ENCODE data around the gene MEIOB.
"Not testable (repeated sequence)": the region's sequence is repeated elsewhere in the genome, so short reads cannot be mapped to it uniquely, and the experiment has no call there.

The MEIOB gene

DNA sequence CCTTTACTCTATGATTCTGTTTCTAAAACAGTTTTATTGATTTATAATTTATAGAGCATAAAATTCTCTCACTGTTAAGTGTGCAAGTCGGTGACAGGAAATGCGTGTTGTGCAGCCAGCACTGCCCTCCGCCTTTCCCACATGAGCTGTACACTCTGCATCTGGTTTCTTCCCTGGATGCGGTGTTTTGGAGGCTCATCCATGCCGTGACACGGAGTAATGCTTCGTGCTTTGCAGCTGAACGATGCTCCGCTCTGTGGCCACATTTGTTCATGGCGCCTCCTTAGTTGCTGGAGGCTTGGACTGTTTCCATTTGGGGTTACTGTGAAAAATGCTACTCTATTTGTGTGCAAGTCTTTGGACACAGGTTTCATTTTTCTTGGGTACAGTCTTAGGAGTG is 71.3 kb downstream of the MEIOB start:
- H3K4me3 ChIP-seq (ENCODE audit: control insufficient read depth, low read depth, low read length), result no peak overlapping the region
- no peak for DNase-seq (ENCODE audit: low read depth)
- TF ChIP-seq, protein P1, sequence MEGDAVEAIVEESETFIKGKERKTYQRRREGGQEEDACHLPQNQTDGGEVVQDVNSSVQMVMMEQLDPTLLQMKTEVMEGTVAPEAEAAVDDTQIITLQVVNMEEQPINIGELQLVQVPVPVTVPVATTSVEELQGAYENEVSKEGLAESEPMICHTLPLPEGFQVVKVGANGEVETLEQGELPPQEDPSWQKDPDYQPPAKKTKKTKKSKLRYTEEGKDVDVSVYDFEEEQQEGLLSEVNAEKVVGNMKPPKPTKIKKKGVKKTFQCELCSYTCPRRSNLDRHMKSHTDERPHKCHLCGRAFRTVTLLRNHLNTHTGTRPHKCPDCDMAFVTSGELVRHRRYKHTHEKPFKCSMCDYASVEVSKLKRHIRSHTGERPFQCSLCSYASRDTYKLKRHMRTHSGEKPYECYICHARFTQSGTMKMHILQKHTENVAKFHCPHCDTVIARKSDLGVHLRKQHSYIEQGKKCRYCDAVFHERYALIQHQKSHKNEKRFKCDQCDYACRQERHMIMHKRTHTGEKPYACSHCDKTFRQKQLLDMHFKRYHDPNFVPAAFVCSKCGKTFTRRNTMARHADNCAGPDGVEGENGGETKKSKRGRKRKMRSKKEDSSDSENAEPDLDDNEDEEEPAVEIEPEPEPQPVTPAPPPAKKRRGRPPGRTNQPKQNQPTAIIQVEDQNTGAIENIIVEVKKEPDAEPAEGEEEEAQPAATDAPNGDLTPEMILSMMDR (conservative IDR thresholded peaks at IDR 0.05; ENCODE audit: control insufficient read depth, insufficient read depth, low read depth, low read length), result no peak

DNA sequence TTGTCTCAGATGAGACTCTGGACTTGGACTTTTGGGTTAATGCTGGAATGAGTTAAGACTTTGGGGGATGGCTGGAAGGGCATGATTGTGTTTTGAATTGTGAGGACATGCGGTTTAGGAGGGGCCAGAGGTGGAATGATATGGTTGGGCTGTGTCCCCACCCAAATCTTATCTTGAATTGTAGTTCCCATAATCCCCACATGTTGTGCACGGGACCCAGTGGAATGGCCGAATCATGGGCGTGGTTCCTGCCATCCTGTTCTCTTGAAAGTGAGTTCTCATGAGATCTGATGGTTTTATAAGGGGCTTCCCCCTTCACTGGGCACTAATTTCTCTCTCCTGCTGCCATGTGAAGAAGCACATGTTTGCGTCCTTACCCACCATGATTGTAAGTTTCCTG is 72.7 kb downstream of the MEIOB start:
- not testable (repeated sequence) for DNase-seq (ENCODE audit: low read depth); H3K4me3 ChIP-seq (ENCODE audit: control insufficient read depth, low read depth, low read length)

DNA sequence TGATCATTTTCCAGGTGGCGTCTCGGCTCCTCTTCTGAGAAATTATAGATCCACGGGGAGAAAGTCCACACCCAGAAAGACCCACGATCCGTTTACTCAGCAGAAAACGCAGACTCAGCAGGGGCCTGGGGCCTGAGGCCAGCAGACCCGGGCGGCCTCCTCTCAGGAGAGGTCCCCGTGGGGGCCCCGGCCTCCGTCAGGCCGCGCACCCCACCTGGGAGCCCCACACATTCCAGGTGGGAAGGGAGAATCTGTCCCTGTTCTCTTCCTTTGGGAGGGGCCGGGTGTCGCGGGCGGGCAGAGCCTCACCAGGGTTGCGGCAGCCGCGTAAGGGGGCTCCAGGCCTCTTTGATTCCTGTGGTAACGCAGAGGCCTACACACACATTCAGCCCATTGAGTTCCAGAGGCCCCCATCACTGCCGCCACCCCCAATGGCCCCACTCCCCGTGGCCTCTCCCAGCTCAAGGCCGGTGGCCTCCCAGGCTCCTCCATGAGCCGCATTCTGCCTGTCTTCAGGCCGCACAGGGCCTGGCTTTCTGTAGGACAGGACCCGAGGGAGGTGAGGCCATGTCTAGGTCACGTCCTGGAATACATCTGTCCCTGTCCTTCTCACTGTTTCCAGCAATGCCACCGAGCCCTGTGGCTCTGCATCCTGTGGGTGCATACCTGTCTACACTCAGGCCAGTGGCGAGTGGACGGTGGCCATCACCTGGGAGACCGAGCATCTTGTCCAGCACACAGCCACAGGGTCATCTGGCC is 76.9 kb downstream of the MEIOB start:
- no peak overlapping the region for H3K4me3 ChIP-seq (ENCODE audit: control insufficient read depth, low read depth, low read length)
- DNase-seq (ENCODE audit: low read depth), result no peak
- TF ChIP-seq, protein P1 (conservative IDR thresholded peaks at IDR 0.05; ENCODE audit: control insufficient read depth, insufficient read depth, low read depth, low read length), result no peak

DNA sequence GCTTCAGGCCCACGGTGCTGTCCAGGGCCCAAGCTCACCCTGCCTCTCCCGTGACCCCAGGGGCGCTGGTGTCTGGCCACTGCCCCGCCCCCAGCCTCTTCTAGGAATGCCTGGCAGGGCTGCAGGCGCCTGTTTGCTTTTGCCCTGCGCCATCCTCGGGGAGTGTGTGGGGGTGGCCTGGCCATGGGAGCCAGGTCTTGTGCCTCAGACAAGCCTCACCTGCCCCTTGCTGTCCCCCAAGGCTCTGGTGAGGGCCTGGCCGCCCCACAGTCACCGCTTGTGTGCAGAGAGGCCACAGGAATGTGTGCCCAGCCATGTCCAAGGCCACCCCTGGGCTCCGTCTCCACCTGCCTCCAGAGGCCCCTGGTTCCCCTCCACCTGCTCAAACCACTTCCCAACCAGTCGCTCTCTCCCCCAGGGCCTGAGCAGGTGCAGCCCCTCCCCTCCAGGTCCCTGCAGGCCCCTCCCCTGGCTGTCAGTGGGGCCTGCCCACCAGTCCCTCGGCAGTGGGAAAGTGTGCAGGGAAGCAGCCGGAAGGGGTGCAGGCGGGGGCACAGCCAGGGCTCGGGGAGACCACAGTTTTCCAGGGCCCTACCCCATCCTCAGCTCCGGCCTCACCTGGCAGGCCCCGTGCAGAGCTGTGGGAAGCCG is 77.6 kb downstream of the MEIOB start:
- TF ChIP-seq, protein P1 (conservative IDR thresholded peaks at IDR 0.05; ENCODE audit: control insufficient read depth, insufficient read depth, low read depth, low read length), result no peak
- no peak for DNase-seq (ENCODE audit: low read depth)

DNA sequence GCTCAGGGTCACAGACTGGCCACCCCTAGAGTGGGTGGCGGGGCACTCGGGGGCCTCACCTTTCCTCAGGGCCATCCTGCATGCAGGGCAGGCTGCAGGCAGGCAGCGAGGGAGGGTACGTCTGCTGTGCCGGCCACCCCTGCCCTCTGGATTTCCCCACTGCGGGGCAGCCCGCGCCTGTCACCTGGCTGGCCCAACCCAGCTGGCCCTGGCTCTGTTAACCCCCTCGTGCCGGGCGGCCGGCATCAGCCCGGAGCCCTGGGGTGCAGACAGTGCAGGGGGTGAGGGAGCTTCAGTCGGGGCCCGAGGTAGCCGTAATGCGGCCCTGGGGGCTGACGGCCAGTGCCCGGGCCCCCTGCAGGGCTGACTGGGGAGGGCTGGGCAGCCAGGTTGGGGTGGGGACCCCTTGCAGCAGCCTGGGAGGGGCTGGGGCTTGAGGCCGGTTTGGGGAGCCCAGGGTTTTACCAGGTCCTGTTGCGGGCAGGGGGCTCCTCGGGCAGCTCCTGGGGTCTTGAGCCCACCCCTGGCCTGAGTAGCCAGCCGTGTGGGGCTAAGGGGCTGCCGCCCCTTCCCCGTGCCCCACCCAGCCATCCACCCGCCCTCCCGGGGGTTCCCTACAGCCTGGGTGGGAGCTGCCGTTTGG is 78.3 kb downstream of the MEIOB start, which contains the start of gene IGFALS:
Gene IGFALS, minus strand, starts transcription at position 128 of the 643 bp plus-strand sequence. Its CDS starts 53 bp downstream, at position 75.
- H3K4me3 ChIP-seq (ENCODE audit: control insufficient read depth, low read depth, low read length), result no peak within 1 kb of the TSS
- TF ChIP-seq, protein P1 (conservative IDR thresholded peaks at IDR 0.05; ENCODE audit: control insufficient read depth, insufficient read depth, low read depth, low read length), result no peak
- DNase-seq (ENCODE audit: low read depth), result no peak

More for the DNA sequence above, 77.6 kb downstream of the MEIOB start:
- no peak overlapping the region for H3K4me3 ChIP-seq (ENCODE audit: control insufficient read depth, low read depth, low read length)

DNA sequence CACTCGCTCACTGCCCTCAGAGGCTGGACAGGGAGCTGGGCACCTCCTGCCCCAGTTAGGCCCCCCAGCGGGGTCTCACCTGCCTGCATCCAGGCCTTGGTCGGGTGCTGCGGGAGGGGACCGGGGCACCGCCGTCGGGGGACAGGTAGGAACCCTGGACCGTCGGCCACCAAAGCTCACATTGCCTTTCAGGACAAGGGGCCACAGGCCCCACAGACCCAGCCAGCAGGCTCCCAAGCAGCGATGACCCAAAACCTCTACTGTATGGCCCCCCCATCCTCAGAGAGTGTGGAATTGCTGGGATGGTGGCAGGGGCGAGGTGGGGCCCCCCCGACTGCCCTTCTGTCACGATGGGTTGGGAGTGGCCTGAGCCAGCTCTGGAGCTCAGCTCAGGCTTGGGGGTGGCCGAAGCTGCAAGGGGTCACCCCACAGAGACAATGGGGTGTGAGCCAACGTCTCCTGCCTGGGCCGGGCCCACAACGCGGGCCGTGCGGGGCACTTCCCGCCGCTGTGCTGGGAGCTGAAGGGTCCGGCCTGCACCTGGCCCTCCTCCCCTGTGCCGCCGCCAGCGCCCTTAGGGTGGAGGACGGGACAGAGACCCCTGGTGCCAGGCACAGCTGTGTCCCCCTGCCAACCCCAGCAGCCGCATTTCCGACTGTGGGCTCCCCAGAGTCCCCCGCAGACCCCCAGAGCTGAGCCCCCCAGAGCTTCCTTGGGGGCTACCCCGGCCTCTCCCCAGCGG is 79.0 kb downstream of the MEIOB start:
- DNase-seq (ENCODE audit: low read depth), result no peak
- H3K4me3 ChIP-seq (ENCODE audit: control insufficient read depth, low read depth, low read length), result no peak overlapping the region
- TF ChIP-seq, protein P1 (conservative IDR thresholded peaks at IDR 0.05; ENCODE audit: control insufficient read depth, insufficient read depth, low read depth, low read length), result no peak
